ENCODE results near the gene XRN1. TPM values are rescaled to one million over a fixed set of nuclear protein-coding genes. Genes with fewer than 3 reads are reported as not detected.

The XRN1 gene
- total and polyA plus RNA-seq, 2 of the 8 experiments (the other 6 are each of a cell fraction or from before 2014, with no cell fraction given) = 1.9 to 17.2 TPM

- TF ChIP-seq PHF8 (conservative IDR thresholded peaks at IDR 0.05; ENCODE audit: low read depth, low read length) = no peak
- TF ChIP-seq CHD2 (IDR thresholded peaks at IDR 0.05; ENCODE audit: low read length) = no peak
- TF ChIP-seq RNF2 (IDR thresholded peaks at IDR 0.05; ENCODE audit: borderline replicate concordance, low read depth, low read length, missing control alignments, poor library complexity, severe bottlenecking) = no peak
These were observed 93.8 kb downstream of the XRN1 start (continued) for GRCh38 chr3:142354076-142354475.
